NT2/D1 (cell line): ENCODE data around the gene RHEB.
A peak's percentile ranks its signal among the peaks of the same experiment; 100 is the strongest.

Experiments used
- DNase-seq: peaks from one replicate; pipeline ENCODE4 v3.0.0-alpha.2; 2011; ENCODE audit warnings: low read depth, low spot score
- H3K27me3 ChIP-seq: 2 replicates; pipeline ENCODE4 v1.6.0; 2011; ENCODE audit warnings: mild to moderate bottlenecking; ENCODE audit not compliant: insufficient read length, insufficient read depth
- H3K36me3 ChIP-seq: 2 replicates; pipeline ENCODE4 v1.6.1; 2011; ENCODE audit warnings: mild to moderate bottlenecking, low read length, mixed read lengths; ENCODE audit not compliant: insufficient read depth, insufficient read length
- H3K4me1 ChIP-seq: 2 replicates; pipeline ENCODE4 v1.5.1; 2011; ENCODE audit not compliant: insufficient read depth, insufficient read length
- H3K4me3 ChIP-seq: 2 replicates; pipeline ENCODE4 v1.5.1; 2011; ENCODE audit warnings: low read depth; ENCODE audit not compliant: insufficient read length
- H3K9ac ChIP-seq: 2 replicates; pipeline ENCODE4 v1.6.0; 2011; ENCODE audit warnings: low read depth; ENCODE audit not compliant: insufficient read length
- H3K9me3 ChIP-seq: 2 replicates; pipeline ENCODE4 v1.5.1; 2011; ENCODE audit warnings: mild to moderate bottlenecking, low read length; ENCODE audit not compliant: insufficient read depth
- SUZ12 ChIP-seq: IDR thresholded peaks from 2 replicates; pipeline ENCODE4 v1.6.1; 2011; ENCODE audit not compliant: insufficient read length, insufficient read depth; ENCODE audit errors: extremely low read depth
- YY1 ChIP-seq: IDR thresholded peaks from 2 replicates; pipeline ENCODE4 v1.6.1; 2011; ENCODE audit not compliant: insufficient read length, insufficient read depth
- ZNF274 ChIP-seq: IDR thresholded peaks from 2 replicates; pipeline ENCODE4 v1.6.1; 2011; ENCODE audit warnings: mild to moderate bottlenecking, low read depth, low read length

The RHEB gene

GRCh38 chr7:151447312-151447711 lies 72.4 kb downstream of the RHEB start:
- Histone ChIP-seq H3K9me3 (no peaks in the 10 kb centered on the region), H3K36me3 (no peaks in the 10 kb centered on the region), H3K4me3 (no peak overlapping the region), H3K4me1 (peaks cover 2% of the 10 kb centered on the region), H3K27me3 (peaks cover 4% of the 10 kb centered on the region), H3K9ac (no peak overlapping the region)
- DNase-seq = no peak
- TF ChIP-seq YY1 = no peak
- TF ChIP-seq ZNF274 = no peak
- TF ChIP-seq SUZ12 = no peak

GRCh38 chr7:151446412-151446811 lies 73.3 kb downstream of the RHEB start:
- no peak for DNase-seq
- no peak for TF ChIP-seq SUZ12
- no peak for TF ChIP-seq YY1
- TF ChIP-seq ZNF274 = no peak
- Histone ChIP-seq H3K9me3 (no peaks in the 10 kb centered on the region), H3K4me1 (no peaks in the 10 kb centered on the region), H3K9ac (no peak overlapping the region), H3K36me3 (no peaks in the 10 kb centered on the region), H3K4me3 (no peak overlapping the region), H3K27me3 (peaks cover 4% of the 10 kb centered on the region)

GRCh38 chr7:151444632-151445031 lies 75.1 kb downstream of the RHEB start:
- no peak for DNase-seq
- no peak for TF ChIP-seq YY1
- TF ChIP-seq SUZ12 = no peak
- no peak for TF ChIP-seq ZNF274
- Histone ChIP-seq H3K4me1 (peaks cover 5% of the 10 kb centered on the region), H3K27me3 (peaks cover 4% of the 10 kb centered on the region), H3K9me3 (no peaks in the 10 kb centered on the region), H3K4me3 (no peak overlapping the region), H3K36me3 (no peaks in the 10 kb centered on the region), H3K9ac (no peak overlapping the region)

GRCh38 chr7:151442776-151443496 lies 76.8 kb downstream of the RHEB start:
- no peak for DNase-seq
- Histone ChIP-seq H3K9me3 (0 out of 2 replicates have a peak, but pooled peaks cover 7% of the 10 kb centered on the region), H3K36me3 (no peaks in the 10 kb centered on the region), H3K4me3 (no peak overlapping the region), H3K27me3 (peaks cover 9% of the 10 kb centered on the region), H3K4me1 (peaks cover 9% of the 10 kb centered on the region), H3K9ac (no peak overlapping the region)
- no peak for TF ChIP-seq SUZ12
- TF ChIP-seq ZNF274 = no peak
- no peak for TF ChIP-seq YY1

GRCh38 chr7:151440799-151441445 lies 78.8 kb downstream of the RHEB start:
- Histone ChIP-seq H3K36me3 (no peaks in the 10 kb centered on the region), H3K4me1 (peaks cover 9% of the 10 kb centered on the region), H3K9ac (no peak overlapping the region), H3K9me3 (0 out of 2 replicates have a peak, but pooled peaks cover 7% of the 10 kb centered on the region), H3K4me3 (no peak overlapping the region), H3K27me3 (peaks cover 8% of the 10 kb centered on the region)
- no peak for TF ChIP-seq YY1
- no peak for TF ChIP-seq ZNF274
- DNase-seq = no peak

GRCh38 chr7:151439855-151440798 lies 79.6 kb downstream of the RHEB start, which contains the start of gene CRYGN:
Gene CRYGN (minus strand): TSS chr7:151440141. CDS start chr7:151439917, 224 bp downstream.
- H3K36me3 ChIP-seq = no peaks in the 10 kb centered on the region
- H3K4me3 ChIP-seq = peak within 1 kb of the TSS; percentile 31
- DNase-seq = no peak
- TF ChIP-seq ZNF274 (no peak), SUZ12 (no peak), YY1 (no peak)
- 0 out of 2 replicates have a peak, but pooled peaks cover 7% of the 10 kb centered on the region for H3K9me3 ChIP-seq
- peaks cover 8% of the 10 kb centered on the region for H3K27me3 ChIP-seq
- peak within 1 kb of the TSS; percentile 51 for H3K9ac ChIP-seq
- H3K4me1 ChIP-seq = peaks cover 9% of the 10 kb centered on the region
